ENCODE measurements around the gene OR52E2.

DNA sequence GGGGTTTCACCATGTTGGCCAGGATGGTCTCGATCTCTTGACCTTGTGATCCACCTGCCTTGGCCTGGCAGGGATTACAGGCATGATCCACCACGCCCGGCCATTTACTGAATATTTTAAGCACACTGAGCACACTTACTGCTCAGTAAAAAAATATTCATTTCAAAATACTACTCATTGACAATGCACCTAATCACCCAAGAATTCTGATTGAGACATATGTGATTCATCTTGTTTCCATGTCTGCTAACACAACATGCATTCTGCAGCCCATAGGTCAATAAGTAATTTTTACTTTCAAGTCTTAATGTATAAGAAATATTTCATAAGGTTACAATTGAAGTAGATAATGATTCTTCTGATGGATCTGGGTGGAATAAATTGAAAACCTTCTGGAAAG is 17.3 kb downstream of the OR52E2 start:
- TF ChIP-seq, protein P1, sequence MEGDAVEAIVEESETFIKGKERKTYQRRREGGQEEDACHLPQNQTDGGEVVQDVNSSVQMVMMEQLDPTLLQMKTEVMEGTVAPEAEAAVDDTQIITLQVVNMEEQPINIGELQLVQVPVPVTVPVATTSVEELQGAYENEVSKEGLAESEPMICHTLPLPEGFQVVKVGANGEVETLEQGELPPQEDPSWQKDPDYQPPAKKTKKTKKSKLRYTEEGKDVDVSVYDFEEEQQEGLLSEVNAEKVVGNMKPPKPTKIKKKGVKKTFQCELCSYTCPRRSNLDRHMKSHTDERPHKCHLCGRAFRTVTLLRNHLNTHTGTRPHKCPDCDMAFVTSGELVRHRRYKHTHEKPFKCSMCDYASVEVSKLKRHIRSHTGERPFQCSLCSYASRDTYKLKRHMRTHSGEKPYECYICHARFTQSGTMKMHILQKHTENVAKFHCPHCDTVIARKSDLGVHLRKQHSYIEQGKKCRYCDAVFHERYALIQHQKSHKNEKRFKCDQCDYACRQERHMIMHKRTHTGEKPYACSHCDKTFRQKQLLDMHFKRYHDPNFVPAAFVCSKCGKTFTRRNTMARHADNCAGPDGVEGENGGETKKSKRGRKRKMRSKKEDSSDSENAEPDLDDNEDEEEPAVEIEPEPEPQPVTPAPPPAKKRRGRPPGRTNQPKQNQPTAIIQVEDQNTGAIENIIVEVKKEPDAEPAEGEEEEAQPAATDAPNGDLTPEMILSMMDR (IDR thresholded peaks at IDR 0.05), result no peak
- no peak for TF ChIP-seq POLR2AphosphoS5 (IDR thresholded peaks at IDR 0.05; ENCODE audit: low read depth, low read length)

Measured in Panc1 (cell line).